Measurements from ENCODE around the gene TRIM8.

DNA sequence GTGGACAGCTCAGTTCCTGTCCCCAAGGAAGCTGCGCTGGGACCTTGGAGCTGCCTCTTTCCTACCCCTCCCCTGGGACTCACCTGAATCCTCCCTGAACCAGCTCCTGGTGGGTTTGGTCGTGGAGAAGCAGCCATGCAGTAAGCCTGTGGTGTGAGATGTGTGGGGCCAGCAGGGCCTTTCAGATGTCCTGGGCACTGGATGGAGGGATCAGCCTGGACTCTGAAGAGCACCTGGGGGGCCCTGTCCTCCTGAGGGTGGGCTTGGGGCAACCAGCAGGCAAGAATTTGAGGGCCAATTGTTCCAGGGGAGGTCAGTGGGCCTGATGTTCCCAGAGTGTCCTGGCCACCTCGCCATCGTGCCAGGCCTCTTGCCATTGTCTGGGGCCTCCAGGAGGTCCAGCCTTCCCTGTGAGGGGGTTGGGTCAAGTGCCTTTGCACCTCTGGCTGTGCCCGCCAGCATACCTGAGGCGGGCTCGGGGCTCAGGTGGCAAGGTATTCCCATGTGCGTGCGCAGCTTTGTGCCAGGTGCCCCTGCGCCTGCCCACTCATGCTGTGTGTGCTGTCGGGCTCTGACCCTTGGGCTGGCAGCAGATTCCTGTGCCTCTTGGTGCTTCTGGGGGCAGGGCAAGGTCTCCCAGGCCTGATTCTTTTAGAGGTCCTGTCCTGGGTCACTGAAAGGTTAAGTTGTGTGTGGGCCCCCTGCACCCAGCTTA is 7.3 kb downstream of the TRIM8 start:
- TF ChIP-seq, protein P1, sequence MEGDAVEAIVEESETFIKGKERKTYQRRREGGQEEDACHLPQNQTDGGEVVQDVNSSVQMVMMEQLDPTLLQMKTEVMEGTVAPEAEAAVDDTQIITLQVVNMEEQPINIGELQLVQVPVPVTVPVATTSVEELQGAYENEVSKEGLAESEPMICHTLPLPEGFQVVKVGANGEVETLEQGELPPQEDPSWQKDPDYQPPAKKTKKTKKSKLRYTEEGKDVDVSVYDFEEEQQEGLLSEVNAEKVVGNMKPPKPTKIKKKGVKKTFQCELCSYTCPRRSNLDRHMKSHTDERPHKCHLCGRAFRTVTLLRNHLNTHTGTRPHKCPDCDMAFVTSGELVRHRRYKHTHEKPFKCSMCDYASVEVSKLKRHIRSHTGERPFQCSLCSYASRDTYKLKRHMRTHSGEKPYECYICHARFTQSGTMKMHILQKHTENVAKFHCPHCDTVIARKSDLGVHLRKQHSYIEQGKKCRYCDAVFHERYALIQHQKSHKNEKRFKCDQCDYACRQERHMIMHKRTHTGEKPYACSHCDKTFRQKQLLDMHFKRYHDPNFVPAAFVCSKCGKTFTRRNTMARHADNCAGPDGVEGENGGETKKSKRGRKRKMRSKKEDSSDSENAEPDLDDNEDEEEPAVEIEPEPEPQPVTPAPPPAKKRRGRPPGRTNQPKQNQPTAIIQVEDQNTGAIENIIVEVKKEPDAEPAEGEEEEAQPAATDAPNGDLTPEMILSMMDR (conservative IDR thresholded peaks at IDR 0.05; ENCODE audit: low read depth, low read length) = no peak
- TF ChIP-seq EZH2 (IDR thresholded peaks at IDR 0.05; ENCODE audit: low read length, unreplicated experiment) = no peak

All from PC-3 (cell line).